Ascending aorta (tissue), 2 donors: Measurements from ENCODE around the gene SPRYD7. TPM values are rescaled to one million over a fixed set of nuclear protein-coding genes. Genes with fewer than 3 reads are reported as not detected.

Experiments used
- DNase-seq, 2 donors: peaks; one replicate each; pipeline ENCODE4 v3.0.0-alpha.2; 2019; ENCODE audit warnings: low spot score in 2 of 2
- H3K27ac ChIP-seq, 2 donors: fragments of 200-600 bp; sonication (generic); one replicate each; pipeline ENCODE4 v1.5.1; 2016 to 2017; ENCODE audit warnings: mild to moderate bottlenecking in 1 of 2
- H3K27me3 ChIP-seq: fragments of 200-600 bp; sonication (generic); one replicate; pipeline ENCODE4 v1.5.1; 2017
- H3K36me3 ChIP-seq, 2 donors: fragments of 200-600 bp; sonication (generic); one replicate each; pipeline ENCODE4 v1.5.1; 2016
- H3K4me1 ChIP-seq, 2 donors: fragments of 200-600 bp; sonication (generic); one replicate each; pipeline ENCODE4 v1.5.1; 2016 to 2017; ENCODE audit warnings: mild to moderate bottlenecking in 1 of 2
- H3K4me3 ChIP-seq, 2 donors: fragments of 200-600 bp; sonication (generic); one replicate each; pipeline ENCODE4 v1.5.1; 2016 to 2017; ENCODE audit warnings: mild to moderate bottlenecking in 1 of 2
- H3K9me3 ChIP-seq, 2 donors: fragments of 200-600 bp; sonication (generic); one replicate each; pipeline ENCODE4 v1.5.1; 2016
- CTCF ChIP-seq, 3 experiments: fragments of 200-600 bp in 2 of 3; fragments of 450-650 bp in 1 of 3; sonication (generic) in 2 of 3; IDR thresholded peaks; one replicate each; pipeline ENCODE4 v1.5.1; 2016 to 2019; ENCODE audit warnings: antibody characterized with exemption in 3 of 3, mild to moderate bottlenecking in 1 of 3, moderate library complexity in 1 of 3
- intact Hi-C: fragments of 100-400 bp; cut with DNase I; formaldehyde crosslinking; loops from one replicate; pipeline ENCODE4 v1.15.1; 2023
- total RNA-seq: library from RNA; depleted of rRNA; stranded (reverse); fragments of >200 nt; gene quantifications from one replicate; pipeline ENCODE4 v1.1.0, GENCODE V29; 2016

The SPRYD7 gene
- total RNA-seq, 1 donor from 2014 or later: 1.7 TPM

GRCh38 chr13:49975826-49976225, 39.7 kb upstream of the SPRYD7 start:
- intact Hi-C loops: loop anchor here (2.0 to 5.0 kb wide), 6 partner anchors 106 to 1091 kb away; no protein-coding TSS in a partner anchor
- Histone ChIP-seq H3K9me3 (no peaks in the 10 kb centered on the region), H3K27me3 (no peaks in the 10 kb centered on the region), H3K27ac (no peak overlapping the region), H3K36me3 (peaks cover 0 to 3% of the 10 kb centered on the region in 2 donors), H3K4me3 (no peak overlapping the region), H3K4me1 (no peaks in the 10 kb centered on the region)
- DNase-seq: no peak
- TF ChIP-seq CTCF (IDR thresholded peaks at IDR 0.05): no peak

GRCh38 chr13:49972709-49973108, 36.6 kb upstream of the SPRYD7 start:
- DNase-seq: no peak
- Histone ChIP-seq H3K27ac (no peak overlapping the region), H3K4me1 (no peaks in the 10 kb centered on the region), H3K9me3 (no peaks in the 10 kb centered on the region), H3K4me3 (no peak overlapping the region), H3K27me3 (no peaks in the 10 kb centered on the region), H3K36me3 (peaks cover 0 to 3% of the 10 kb centered on the region in 2 donors)
- no peak for TF ChIP-seq CTCF (IDR thresholded peaks at IDR 0.05)
- intact Hi-C loops: no loop called here

GRCh38 chr13:49967456-49967855, 31.3 kb upstream of the SPRYD7 start:
- intact Hi-C loops: no loop called here
- peaks cover 0 to 5% of the 10 kb centered on the region in 2 donors for H3K36me3 ChIP-seq
- no peak overlapping the region for H3K27ac ChIP-seq
- no peaks in the 10 kb centered on the region for H3K27me3 ChIP-seq
- DNase-seq: no peak
- peaks cover 6 to 25% of the 10 kb centered on the region in 2 donors for H3K9me3 ChIP-seq
- no peak overlapping the region for H3K4me3 ChIP-seq
- no peaks in the 10 kb centered on the region for H3K4me1 ChIP-seq
- no peak for TF ChIP-seq CTCF (IDR thresholded peaks at IDR 0.05)

- no peaks in the 10 kb centered on the region for H3K4me1 ChIP-seq
- peaks cover 0 to 3% of the 10 kb centered on the region in 2 donors for H3K36me3 ChIP-seq
- H3K9me3 ChIP-seq: peaks cover 6 to 19% of the 10 kb centered on the region in 2 donors
- no peak for TF ChIP-seq CTCF (IDR thresholded peaks at IDR 0.05)
- H3K27ac ChIP-seq: no peak overlapping the region
- H3K27me3 ChIP-seq: no peaks in the 10 kb centered on the region
- no peak overlapping the region for H3K4me3 ChIP-seq
- no peak for DNase-seq
- intact Hi-C loops: no loop called here
These were observed 22.2 kb upstream of the SPRYD7 start for GRCh38 chr13:49958321-49958720.

- no peaks in the 10 kb centered on the region for H3K27me3 ChIP-seq
- H3K4me1 ChIP-seq: no peaks in the 10 kb centered on the region
- H3K9me3 ChIP-seq: no peaks in the 10 kb centered on the region
- H3K4me3 ChIP-seq: no peak overlapping the region
- intact Hi-C loops: no loop called here
- H3K27ac ChIP-seq: no peak overlapping the region
- no peak for DNase-seq
- TF ChIP-seq CTCF (IDR thresholded peaks at IDR 0.05): no peak
- H3K36me3 ChIP-seq: no peaks in the 10 kb centered on the region
These were observed 20.0 kb upstream of the SPRYD7 start for GRCh38 chr13:49956131-49956530.
